Muscle of leg (tissue), 11 donors: Measurements from ENCODE around the gene ARMH3. TPM values are rescaled to one million over a fixed set of nuclear protein-coding genes. Genes with fewer than 3 reads are reported as not detected.
"Not testable (repeated sequence)": the region's sequence is repeated elsewhere in the genome, so short reads cannot be mapped to it uniquely, and the experiment has no call there.

Experiments
- DNase-seq: peaks from one replicate; pipeline ENCODE4 v3.0.0; 2013
- H3K27ac ChIP-seq: one replicate; pipeline ENCODE4 v1.5.1; 2013; ENCODE audit warnings: mild to moderate bottlenecking, low read length, control low read depth
- H3K27me3 ChIP-seq: one replicate; pipeline ENCODE4 v1.6.1; 2013; ENCODE audit warnings: low read length; ENCODE audit not compliant: control insufficient read depth, insufficient read depth
- H3K36me3 ChIP-seq: one replicate; pipeline ENCODE4 v1.6.1; 2013; ENCODE audit warnings: low read length; ENCODE audit not compliant: control insufficient read depth, insufficient read depth
- H3K4me1 ChIP-seq: one replicate; pipeline ENCODE4 v1.6.1; 2013; ENCODE audit warnings: low read length; ENCODE audit not compliant: control insufficient read depth, insufficient read depth
- H3K4me3 ChIP-seq: one replicate; pipeline ENCODE4 v1.5.1; 2013; ENCODE audit warnings: low read length, control low read depth
- H3K9me3 ChIP-seq: replicated peaks from 2 replicates; pipeline ENCODE4 v1.6.1; 2013; ENCODE audit warnings: low read depth, low read length; ENCODE audit not compliant: control insufficient read depth
- WGBS: methylation state at CpG from one replicate; pipeline ENCODE4 v1.1.5; 2013; ENCODE audit warnings: missing lambda C conversion rate; ENCODE audit not compliant: insufficient coverage; 5-methylcytosine and 5-hydroxymethylcytosine counted together
- polyA plus RNA-seq, 8 donors: library from polyadenylated mRNA; unstranded; fragments of 120-200 nt; gene quantifications; one replicate each; pipeline versions ENCODE4 v1.2.1 to v1.2.3, GENCODE V29; 2013; ENCODE audit warnings: inconsistent platforms in 1 of 8, low replicate concordance in 1 of 8; ENCODE audit not compliant: insufficient read length in 8 of 8, insufficient read depth in 1 of 8
- total RNA-seq: library from RNA; stranded (reverse); fragments of 120-200 nt; gene quantifications from one replicate; pipeline ENCODE4 v1.2.4, GENCODE V29; 2013

ARMH3 gene
- total and polyA plus RNA-seq, 9 donors, result 7.1 to 17.0 (median 12.7) TPM

DNA sequence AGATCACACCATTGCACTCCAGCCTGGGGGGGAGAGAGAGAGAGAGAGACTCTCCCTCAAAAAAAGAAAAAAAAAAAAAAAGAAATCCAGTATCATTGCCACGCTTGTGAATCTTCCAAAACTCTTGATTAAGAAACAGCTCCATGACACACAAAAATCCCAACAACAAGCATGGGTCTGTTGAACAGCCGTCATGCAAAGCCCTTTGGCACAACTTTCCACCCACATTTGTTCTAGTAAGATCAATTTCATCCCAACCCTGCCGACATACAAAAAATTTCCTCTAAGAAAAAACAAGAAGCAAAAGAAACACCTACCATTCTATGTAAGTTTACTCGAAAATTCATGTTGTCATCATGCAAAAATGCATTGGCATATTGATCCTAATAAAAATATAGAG is 62.8 kb downstream of the ARMH3 start:
- WGBS, result 45% methylated on average over 2 of the region's 4 CpGs
- Histone ChIP-seq H3K4me3 (no peak overlapping the region), H3K27me3 (no peaks in the 10 kb centered on the region), H3K9me3 (no peaks in the 10 kb centered on the region), H3K36me3 (peaks cover 34% of the 10 kb centered on the region), H3K27ac (peak overlapping the region; percentile 11), H3K4me1 (no peaks in the 10 kb centered on the region)
- peak; percentile 57 for DNase-seq

GRCh38 chr10:101987136-101987535 is 68.8 kb downstream of the ARMH3 start:
- Histone ChIP-seq H3K9me3 (no peaks in the 10 kb centered on the region), H3K27ac (no peak overlapping the region), H3K27me3 (no peaks in the 10 kb centered on the region), H3K4me1 (no peaks in the 10 kb centered on the region), H3K4me3 (no peak overlapping the region), H3K36me3 (peaks cover 54% of the 10 kb centered on the region)
- DNase-seq, result no peak
- 91% methylated on average over 3 of the region's 3 CpGs for WGBS

DNA sequence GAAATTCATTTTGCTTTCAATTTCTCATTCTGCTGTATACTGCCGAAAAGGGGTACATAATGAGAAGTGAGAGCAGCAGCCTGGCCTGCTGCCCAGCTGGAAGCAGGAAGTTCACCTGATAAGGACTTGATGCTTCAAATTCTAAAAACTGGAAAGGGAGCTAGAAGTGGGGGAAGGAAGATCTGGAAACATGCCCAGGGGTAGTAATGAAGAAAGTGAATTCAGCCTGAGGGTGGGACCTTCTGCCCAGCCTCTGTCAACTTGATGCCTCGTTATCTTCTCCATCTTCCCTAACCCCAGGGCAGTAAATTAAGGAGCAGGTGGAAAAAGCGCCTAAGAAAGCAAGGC is 69.4 kb downstream of the ARMH3 start:
- Histone ChIP-seq H3K27ac (no peak overlapping the region), H3K36me3 (peaks cover 49% of the 10 kb centered on the region)

DNA sequence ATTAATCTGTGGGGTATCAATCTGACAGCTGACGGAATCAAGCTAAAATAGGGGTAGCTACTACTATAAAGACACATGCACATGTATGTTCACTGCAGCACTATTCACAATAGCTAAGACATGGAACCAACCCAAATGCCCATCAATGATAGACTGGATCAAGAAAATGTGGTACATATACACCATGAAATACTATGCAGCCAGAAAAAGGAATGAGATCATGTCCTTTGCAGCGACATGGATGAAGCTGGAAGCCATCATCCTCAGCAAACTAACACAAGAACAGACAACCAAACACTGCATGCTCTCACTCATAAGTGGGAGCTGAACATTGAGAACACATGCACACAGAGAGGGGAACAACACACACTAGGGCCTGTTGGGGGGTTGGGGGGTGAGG is 75.3 kb downstream of the ARMH3 start:
- H3K4me3 ChIP-seq, DNase-seq, H3K9me3 ChIP-seq, H3K27me3 ChIP-seq, H3K27ac ChIP-seq, H3K4me1 ChIP-seq: not testable (repeated sequence)
- peaks cover 21% of the 10 kb centered on the region for H3K36me3 ChIP-seq
- no CpG with 5 or more reads among the region's 2 CpGs for WGBS

More for the DNA sequence above, 69.4 kb downstream of the ARMH3 start:
- no peaks in the 10 kb centered on the region for H3K4me1 ChIP-seq
- peak; percentile 36 for DNase-seq
- no peak overlapping the region for H3K4me3 ChIP-seq
- H3K9me3 ChIP-seq, result no peaks in the 10 kb centered on the region
- no peaks in the 10 kb centered on the region for H3K27me3 ChIP-seq
- WGBS, result 86% methylated on average over 1 of the region's 3 CpGs

- no CpG with 5 or more reads among the region's 6 CpGs for WGBS
- no peaks in the 10 kb centered on the region for H3K9me3 ChIP-seq
Measured at GRCh38 chr10:101974091-101974971, 81.6 kb downstream of the ARMH3 start.

GRCh38 chr10:101972761-101973160 is 83.2 kb downstream of the ARMH3 start:
- Histone ChIP-seq H3K36me3 (peaks cover 31% of the 10 kb centered on the region), H3K9me3 (no peaks in the 10 kb centered on the region), H3K4me3 (no peak overlapping the region), H3K27ac (no peak overlapping the region), H3K4me1 (peaks cover 2% of the 10 kb centered on the region), H3K27me3 (no peaks in the 10 kb centered on the region)
- DNase-seq, result no peak
- 71% methylated on average over 4 of the region's 9 CpGs for WGBS

More at GRCh38 chr10:101974091-101974971, 81.6 kb downstream of the ARMH3 start:
- H3K27ac ChIP-seq, result peak overlapping the region; percentile 59
- peaks cover 2% of the 10 kb centered on the region for H3K4me1 ChIP-seq
- peaks cover 27% of the 10 kb centered on the region for H3K36me3 ChIP-seq
- no peak overlapping the region for H3K4me3 ChIP-seq
- no peaks in the 10 kb centered on the region for H3K27me3 ChIP-seq
- DNase-seq, result peak; percentile 60

GRCh38 chr10:101969412-101969922 is 86.5 kb downstream of the ARMH3 start:
- no peaks in the 10 kb centered on the region for H3K9me3 ChIP-seq
- H3K4me3 ChIP-seq, result no peak overlapping the region
- peaks cover 2% of the 10 kb centered on the region for H3K4me1 ChIP-seq
- H3K36me3 ChIP-seq, result peaks cover 40% of the 10 kb centered on the region
- DNase-seq, result no peak
- no peaks in the 10 kb centered on the region for H3K27me3 ChIP-seq
- H3K27ac ChIP-seq, result no peak overlapping the region
- 25% methylated on average over 1 of the region's 4 CpGs for WGBS

DNA sequence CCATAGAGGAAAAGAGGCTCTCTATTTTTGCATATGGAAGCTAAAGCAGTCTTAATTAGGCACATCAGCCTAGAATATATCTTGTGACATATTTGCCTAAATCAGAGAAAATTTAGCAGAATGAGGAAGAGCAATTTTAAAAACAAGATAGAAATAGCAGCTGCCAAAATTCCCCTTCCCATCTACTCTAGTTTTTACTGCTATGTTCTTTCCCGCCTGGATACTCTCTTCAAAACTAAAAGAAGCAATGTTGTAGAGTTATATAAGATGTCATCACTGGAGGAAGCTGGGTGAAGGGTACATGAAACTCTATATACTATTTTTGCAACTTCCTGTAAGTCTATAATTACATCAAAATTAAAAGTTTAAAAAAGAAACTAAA is 87.0 kb downstream of the ARMH3 start:
- no CpG with 5 or more reads among the region's 1 CpG for WGBS
- DNase-seq, result peak; percentile 7
- Histone ChIP-seq H3K4me3 (no peak overlapping the region), H3K9me3 (no peaks in the 10 kb centered on the region), H3K4me1 (no peaks in the 10 kb centered on the region), H3K36me3 (peaks cover 40% of the 10 kb centered on the region), H3K27ac (no peak overlapping the region), H3K27me3 (no peaks in the 10 kb centered on the region)

- H3K27ac ChIP-seq, result no peak overlapping the region
- no peak for DNase-seq
- H3K27me3 ChIP-seq, result no peaks in the 10 kb centered on the region
- H3K4me3 ChIP-seq, result no peak overlapping the region
- no peaks in the 10 kb centered on the region for H3K9me3 ChIP-seq
- H3K36me3 ChIP-seq, result peaks cover 40% of the 10 kb centered on the region
- no peaks in the 10 kb centered on the region for H3K4me1 ChIP-seq
- no CpG with 5 or more reads among the region's 2 CpGs for WGBS
Measured at GRCh38 chr10:101968286-101968939, 87.6 kb downstream of the ARMH3 start.

DNA sequence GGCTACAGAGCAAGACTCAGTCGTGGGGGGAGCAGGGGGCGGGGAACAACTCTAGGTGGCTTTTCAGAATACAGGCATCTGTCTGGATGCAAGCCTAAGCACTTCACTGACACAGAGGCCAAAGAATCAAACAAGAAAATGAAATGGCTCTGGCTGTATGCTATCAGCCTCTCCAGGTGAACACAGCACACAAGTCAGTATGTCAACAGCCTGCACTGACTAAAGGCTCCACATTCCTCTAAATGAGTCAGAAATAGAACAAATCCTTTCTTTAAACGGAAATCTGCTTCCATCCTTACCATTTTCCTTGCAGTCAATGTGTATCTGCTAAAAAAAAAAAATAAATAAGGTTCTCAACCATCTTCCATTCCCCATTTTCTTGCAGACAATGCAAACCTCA is 88.3 kb downstream of the ARMH3 start:
- Histone ChIP-seq H3K36me3 (peaks cover 38% of the 10 kb centered on the region), H3K27ac (no peak overlapping the region), H3K27me3 (no peaks in the 10 kb centered on the region), H3K4me3 (no peak overlapping the region), H3K9me3 (no peaks in the 10 kb centered on the region), H3K4me1 (no peaks in the 10 kb centered on the region)
- no CpG with 5 or more reads among the region's 3 CpGs for WGBS
- DNase-seq, result no peak
